H1 (cell line): ENCODE data around the gene GDPD2.

ENCODE experiments used
- ASH2L ChIP-seq: fragments of 200-600, 300-600 bp; sonication (generic); IDR thresholded peaks from one replicate; pipeline ENCODE4 v1.7.1; 2017; ENCODE audit warnings: low read length
- CBX8 ChIP-seq: fragments of 300-800, 300-1000 bp; sonication (generic); IDR thresholded peaks from 2 replicates; pipeline ENCODE4 v1.7.1; 2016; ENCODE audit warnings: low read depth, low read length, borderline replicate concordance
- EZH2 ChIP-seq: fragments of 200-600 bp; sonication (generic); IDR thresholded peaks from 2 replicates; pipeline ENCODE4 v1.7.1; 2012; ENCODE audit warnings: low read depth, mild to moderate bottlenecking, moderate library complexity, low read length, inconsistent platforms; ENCODE audit not compliant: severe bottlenecking
- GABPA ChIP-seq: IDR thresholded peaks from 2 replicates; pipeline ENCODE4 v1.6.1; 2011; ENCODE audit warnings: mild to moderate bottlenecking, low read length, moderate library complexity, borderline replicate concordance; ENCODE audit not compliant: insufficient read depth
- HDAC2 ChIP-seq, 2 experiments: fragments of 300-600 bp in 1 of 2; sonication (generic) in 1 of 2; IDR thresholded peaks; 2 replicates each; pipeline ENCODE4 v1.6.1; 2011 to 2012; ENCODE audit warnings: low read depth in 2 of 2, low read length in 2 of 2, mild to moderate bottlenecking in 2 of 2, moderate library complexity in 2 of 2, borderline replicate concordance in 1 of 2, inconsistent platforms in 1 of 2
- JUND ChIP-seq: IDR thresholded peaks from 2 replicates; pipeline ENCODE4 v1.6.1; 2011; ENCODE audit warnings: mild to moderate bottlenecking, improper control_type of control experiment, low read length
- POLR2A ChIP-seq, 2 experiments: IDR thresholded peaks; 1 replicate in 1 of 2; 2 replicates in 1 of 2; pipeline ENCODE4 v1.6.1; 2011; ENCODE audit warnings: low read depth in 2 of 2, low read length in 2 of 2, mild to moderate bottlenecking in 2 of 2; ENCODE audit errors: control extremely low read depth in 1 of 2
- RFX5 ChIP-seq: IDR thresholded peaks from 2 replicates; pipeline ENCODE4 v1.6.1; 2011; ENCODE audit warnings: low read depth, low read length, improper control_type of control experiment, borderline replicate concordance
- RNF2 ChIP-seq: fragments of 200-900, 300-1000 bp; sonication (generic); IDR thresholded peaks from 2 replicates; pipeline ENCODE4 v1.7.1; 2016; ENCODE audit warnings: borderline replicate concordance, low read depth, mild to moderate bottlenecking, antibody characterized with exemption, low read length; ENCODE audit not compliant: poor library complexity, severe bottlenecking; ENCODE audit errors: missing control alignments
- SP1 ChIP-seq: IDR thresholded peaks from 2 replicates; pipeline ENCODE4 v1.6.1; 2011; ENCODE audit warnings: low read depth, low read length
- SRF ChIP-seq: IDR thresholded peaks from 2 replicates; pipeline ENCODE4 v1.6.1; 2011; ENCODE audit warnings: mild to moderate bottlenecking, low read depth, low read length, moderate library complexity
- TCF12 ChIP-seq: IDR thresholded peaks from 2 replicates; pipeline ENCODE4 v1.6.1; 2011; ENCODE audit warnings: low read depth, mild to moderate bottlenecking, low read length
- TF ChIP-seq, protein P1 (sequence below), 3 experiments: IDR thresholded peaks; 1 replicate in 2 of 3; 2 replicates in 1 of 3; pipeline versions ENCODE4 v1.5.1 to v1.6.1; 2011; ENCODE audit warnings: low read length in 3 of 3, mild to moderate bottlenecking in 3 of 3, inconsistent platforms in 2 of 3, low read depth in 1 of 3, moderate library complexity in 1 of 3; ENCODE audit not compliant: insufficient read depth in 1 of 3; ENCODE audit errors: control extremely low read depth in 1 of 3

GRCh38 chrX:70437921-70438665 is 15.0 kb downstream of the GDPD2 start:
- TF ChIP-seq HDAC2 (IDR thresholded peaks at IDR 0.05; ENCODE audit: borderline replicate concordance in 1 of 2, low read depth in 2 of 2, low read length in 2 of 2) (no peak), ASH2L (no peak), RNF2 (no peak), CBX8 (no peak), EZH2 (no peak), JUND (no peak), GABPA (no peak), SRF (no peak), POLR2A (IDR thresholded peaks at IDR 0.05; ENCODE audit: control extremely low read depth in 1 of 2, low read depth in 2 of 2, low read length in 2 of 2) (no peak), RFX5 (no peak), TCF12 (no peak), SP1 (no peak)
- TF ChIP-seq, protein P1, sequence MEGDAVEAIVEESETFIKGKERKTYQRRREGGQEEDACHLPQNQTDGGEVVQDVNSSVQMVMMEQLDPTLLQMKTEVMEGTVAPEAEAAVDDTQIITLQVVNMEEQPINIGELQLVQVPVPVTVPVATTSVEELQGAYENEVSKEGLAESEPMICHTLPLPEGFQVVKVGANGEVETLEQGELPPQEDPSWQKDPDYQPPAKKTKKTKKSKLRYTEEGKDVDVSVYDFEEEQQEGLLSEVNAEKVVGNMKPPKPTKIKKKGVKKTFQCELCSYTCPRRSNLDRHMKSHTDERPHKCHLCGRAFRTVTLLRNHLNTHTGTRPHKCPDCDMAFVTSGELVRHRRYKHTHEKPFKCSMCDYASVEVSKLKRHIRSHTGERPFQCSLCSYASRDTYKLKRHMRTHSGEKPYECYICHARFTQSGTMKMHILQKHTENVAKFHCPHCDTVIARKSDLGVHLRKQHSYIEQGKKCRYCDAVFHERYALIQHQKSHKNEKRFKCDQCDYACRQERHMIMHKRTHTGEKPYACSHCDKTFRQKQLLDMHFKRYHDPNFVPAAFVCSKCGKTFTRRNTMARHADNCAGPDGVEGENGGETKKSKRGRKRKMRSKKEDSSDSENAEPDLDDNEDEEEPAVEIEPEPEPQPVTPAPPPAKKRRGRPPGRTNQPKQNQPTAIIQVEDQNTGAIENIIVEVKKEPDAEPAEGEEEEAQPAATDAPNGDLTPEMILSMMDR (IDR thresholded peaks at IDR 0.05; ENCODE audit: control extremely low read depth in 1 of 3, insufficient read depth in 1 of 3, low read depth in 1 of 3, low read length in 3 of 3), result no peak
